H9 (cell line): ENCODE results near the gene CAVIN4. TPM values are rescaled to one million over a fixed set of nuclear protein-coding genes. Genes with fewer than 3 reads are reported as not detected.

Source experiments
- DNase-seq: peaks from one replicate; pipeline ENCODE4 v3.0.0-alpha.2; 2017
- H2AFZ ChIP-seq: one replicate; pipeline ENCODE4 v1.6.1; 2013; ENCODE audit warnings: mild to moderate bottlenecking, low read length, control low read depth, moderate library complexity
- H2AK5ac ChIP-seq: 2 replicates; pipeline ENCODE4 v1.6.1; 2013; ENCODE audit warnings: low read length, control low read depth, mixed read lengths; ENCODE audit not compliant: insufficient read length
- H2BK120ac ChIP-seq: one replicate; pipeline ENCODE4 v1.6.1; 2013; ENCODE audit warnings: low read depth, mild to moderate bottlenecking, low read length, control low read depth, inconsistent platforms; ENCODE audit not compliant: poor library complexity, severe bottlenecking
- H2BK12ac ChIP-seq: 2 replicates; pipeline ENCODE4 v1.6.1; 2013; ENCODE audit warnings: low read length, control low read depth, mixed read lengths, low read depth; ENCODE audit not compliant: insufficient read length
- H2BK15ac ChIP-seq: 2 replicates; pipeline ENCODE4 v1.6.1; 2013; ENCODE audit warnings: low read depth, low read length, control low read depth
- H2BK20ac ChIP-seq: one replicate; pipeline ENCODE4 v1.6.1; 2013; ENCODE audit warnings: low read depth, mild to moderate bottlenecking, low read length, control low read depth, inconsistent platforms; ENCODE audit not compliant: poor library complexity, severe bottlenecking
- H2BK5ac ChIP-seq: 2 replicates; pipeline ENCODE4 v1.6.1; 2013; ENCODE audit warnings: low read length, control low read depth, mixed read lengths; ENCODE audit not compliant: insufficient read length
- H3K14ac ChIP-seq: 2 replicates; pipeline ENCODE4 v1.6.1; 2013; ENCODE audit warnings: low read length, control low read depth; ENCODE audit not compliant: insufficient read depth
- H3K18ac ChIP-seq: 2 replicates; pipeline ENCODE4 v1.6.1; 2013; ENCODE audit warnings: low read depth, mild to moderate bottlenecking, mixed read lengths, low read length, control low read depth; ENCODE audit not compliant: insufficient read length
- H3K23ac ChIP-seq: 2 replicates; pipeline ENCODE4 v1.6.1; 2013; ENCODE audit warnings: low read length, control low read depth, mixed read lengths, low read depth; ENCODE audit not compliant: insufficient read length
- H3K23me2 ChIP-seq: 2 replicates; pipeline ENCODE4 v1.6.1; 2013; ENCODE audit warnings: low read depth, mild to moderate bottlenecking, mixed read lengths, low read length, control low read depth; ENCODE audit not compliant: insufficient read length, poor library complexity, severe bottlenecking
- H3K27ac ChIP-seq: 2 replicates; pipeline ENCODE4 v1.5.1; 2013; ENCODE audit warnings: low read length, control low read depth, mixed read lengths, low read depth; ENCODE audit not compliant: insufficient read length
- H3K27me3 ChIP-seq: 2 replicates; pipeline ENCODE4 v1.6.1; 2013; ENCODE audit warnings: low read length, control low read depth, inconsistent platforms; ENCODE audit not compliant: insufficient read depth
- H3K4ac ChIP-seq: 2 replicates; pipeline ENCODE4 v1.6.1; 2013; ENCODE audit warnings: low read depth, mild to moderate bottlenecking, control low read depth, inconsistent platforms, low read length, moderate library complexity
- H3K4me1 ChIP-seq: 2 replicates; pipeline ENCODE4 v1.6.1; 2013; ENCODE audit warnings: low read length, control low read depth, inconsistent platforms; ENCODE audit not compliant: insufficient read depth
- H3K4me2 ChIP-seq: 2 replicates; pipeline ENCODE4 v1.6.1; 2013; ENCODE audit warnings: low read length, control low read depth, mixed read lengths; ENCODE audit not compliant: insufficient read length, insufficient read depth
- H3K56ac ChIP-seq: 2 replicates; pipeline ENCODE4 v1.6.1; 2013; ENCODE audit warnings: low read depth, mild to moderate bottlenecking, mixed read lengths, low read length, control low read depth; ENCODE audit not compliant: insufficient read length
- H3K79me1 ChIP-seq: 2 replicates; pipeline ENCODE4 v1.6.1; 2013; ENCODE audit warnings: low read depth, mild to moderate bottlenecking, moderate library complexity, low read length, control low read depth, inconsistent platforms; ENCODE audit not compliant: insufficient read depth, poor library complexity, severe bottlenecking
- H3K79me2 ChIP-seq: 2 replicates; pipeline ENCODE4 v1.6.1; 2013; ENCODE audit warnings: low read length, control low read depth, inconsistent platforms; ENCODE audit not compliant: insufficient read depth
- H3K9ac ChIP-seq: 2 replicates; pipeline ENCODE4 v1.6.1; 2013; ENCODE audit warnings: low read length, control low read depth, mixed read lengths; ENCODE audit not compliant: insufficient read length; ENCODE audit errors: extremely low read depth
- H3K9me3 ChIP-seq: one replicate; pipeline ENCODE4 v1.6.1; 2013; ENCODE audit warnings: low read depth, low read length, inconsistent platforms; ENCODE audit not compliant: control insufficient read depth
- H3T11ph ChIP-seq: one replicate; pipeline ENCODE4 v1.6.1; 2013; ENCODE audit warnings: mild to moderate bottlenecking, low read length, control low read depth, inconsistent platforms
- H4K20me1 ChIP-seq: one replicate; pipeline ENCODE4 v1.6.1; 2013; ENCODE audit not compliant: control insufficient read depth, insufficient read length, insufficient read depth
- H4K5ac ChIP-seq: 2 replicates; pipeline ENCODE4 v1.6.1; 2013; ENCODE audit warnings: low read depth, mild to moderate bottlenecking, mixed read lengths, low read length, control low read depth; ENCODE audit not compliant: insufficient read length
- H4K8ac ChIP-seq: replicated peaks from 2 replicates; pipeline ENCODE4 v1.6.1; 2013; ENCODE audit warnings: low read length, control low read depth, mixed read lengths, low read depth; ENCODE audit not compliant: insufficient read length
- H4K91ac ChIP-seq: 2 replicates; pipeline ENCODE4 v1.6.1; 2013; ENCODE audit warnings: low read depth, mild to moderate bottlenecking, moderate library complexity, mixed read lengths, low read length, control low read depth; ENCODE audit not compliant: insufficient read length
- H3K27ac Mint-ChIP-seq, 3 experiments: 2 replicates in 2 of 3; 3 replicates in 1 of 3; pipeline ENCODE4 v1.8.0; 2020 to 2021; ENCODE audit warnings: mixed read lengths in 3 of 3, mild to moderate bottlenecking in 1 of 3, moderate library complexity in 1 of 3
- H3K27me3 Mint-ChIP-seq: 2 replicates; pipeline ENCODE4 v1.8.0; 2021; ENCODE audit warnings: low read depth, mild to moderate bottlenecking, moderate library complexity, mixed read lengths
- H3K36me3 Mint-ChIP-seq, 3 experiments: 2 replicates in 2 of 3; 3 replicates in 1 of 3; pipeline ENCODE4 v1.8.0; 2020 to 2021; ENCODE audit warnings: low read depth in 3 of 3, mixed read lengths in 3 of 3; ENCODE audit not compliant: insufficient read depth in 1 of 3
- H3K4me1 Mint-ChIP-seq, 2 experiments: 2 replicates each; pipeline ENCODE4 v1.8.0; 2020; ENCODE audit warnings: mixed read lengths in 2 of 2
- H3K4me3 Mint-ChIP-seq, 2 experiments: 2 replicates in 1 of 2; 3 replicates in 1 of 2; pipeline ENCODE4 v1.8.0; 2020 to 2021; ENCODE audit warnings: mild to moderate bottlenecking in 2 of 2, mixed read lengths in 2 of 2, moderate library complexity in 1 of 2
- H3K9me3 Mint-ChIP-seq, 2 experiments: 2 replicates in 1 of 2; 3 replicates in 1 of 2; pipeline ENCODE4 v1.8.0; 2020; ENCODE audit warnings: mild to moderate bottlenecking in 2 of 2, mixed read lengths in 2 of 2, moderate library complexity in 1 of 2
- WGBS: extraction: QIAGEN DNeasy Blood & Tissue Kit; methylation state at CpG from one replicate; pipeline ENCODE4 v1.1.7; 2013; ENCODE audit warnings: missing lambda C conversion rate, low lambda C conversion rate, mixed read lengths; ENCODE audit not compliant: insufficient read length; ENCODE audit errors: extremely low coverage; 5-methylcytosine and 5-hydroxymethylcytosine counted together
- total RNA-seq: library from RNA; stranded (reverse); gene quantifications from 2 replicates; pipeline ENCODE4 v1.2.1, GENCODE V29; 2021
- TF ChIP-seq, protein P1 (sequence below): fragments of 200-600 bp; sonication (generic); conservative IDR thresholded peaks from 3 replicates; pipeline ENCODE4 v1.8.0; 2021; ENCODE audit warnings: antibody characterized with exemption, mild to moderate bottlenecking

Gene CAVIN4
- total RNA-seq, 1 experiment from 2014 or later = 7.3 TPM

DNA sequence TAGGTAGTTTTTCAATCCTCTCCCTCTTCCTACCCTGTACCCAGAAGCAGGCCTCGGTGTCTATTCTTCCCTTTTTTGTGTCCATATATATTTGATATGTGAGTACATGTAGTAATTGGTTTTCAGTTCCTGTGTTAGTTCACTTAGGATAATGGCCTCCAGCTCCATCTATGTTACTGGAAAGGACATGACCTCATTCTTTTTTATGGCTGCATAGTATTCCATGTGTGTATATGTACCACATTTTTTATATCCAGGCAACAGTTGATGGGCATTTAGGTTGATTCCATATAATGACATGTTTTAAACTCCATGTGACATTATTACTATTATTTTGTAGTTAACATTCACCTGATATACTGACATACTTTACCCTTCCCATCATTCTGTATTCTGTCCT, 49.1 kb downstream of the CAVIN4 start:
- no peak overlapping the region for H2BK120ac ChIP-seq
- no peak overlapping the region for H3K23ac ChIP-seq
- no peak overlapping the region for H3K27ac ChIP-seq
- H4K20me1 ChIP-seq = no peaks in the 10 kb centered on the region
- WGBS = no CpG with 5 or more reads among the region's 1 CpG
- no peak overlapping the region for H3K9ac ChIP-seq
- H2BK5ac ChIP-seq = no peak overlapping the region
- H4K91ac ChIP-seq = no peak overlapping the region
- no peak overlapping the region for H3K14ac ChIP-seq
- Mint-ChIP-seq H3K4me3 (no peak overlapping the region), H3K27me3 (no peaks in the 10 kb centered on the region), H3K9me3 (peaks cover 2 to 6% of the 10 kb centered on the region in 2 experiments; a peak in 3 of 5 replicates), H3K36me3 (peaks cover 0 to 6% (median 0%) of the 10 kb centered on the region in 3 experiments; a peak in 1 of 7 replicates), H3K4me1 (0 out of 4 replicates have a peak, but pooled peaks cover 0 to 3% of the 10 kb centered on the region in 2 experiments), H3K27ac (no peak overlapping the region)
- no peaks in the 10 kb centered on the region for H3K79me1 ChIP-seq
- no peak overlapping the region for H3K4me2 ChIP-seq
- no peak overlapping the region for H4K8ac ChIP-seq
- H3K4me1 ChIP-seq = no peaks in the 10 kb centered on the region
- H3K56ac ChIP-seq = no peak overlapping the region
- no peak overlapping the region for H2BK20ac ChIP-seq
- no peaks in the 10 kb centered on the region for H3K27me3 ChIP-seq
- H2AK5ac ChIP-seq = no peak overlapping the region
- H2BK12ac ChIP-seq = no peak overlapping the region
- no peaks in the 10 kb centered on the region for H3K79me2 ChIP-seq
- H4K5ac ChIP-seq = no peak overlapping the region
- H3K18ac ChIP-seq = no peak overlapping the region
- H3K23me2 ChIP-seq = no peaks in the 10 kb centered on the region
- TF ChIP-seq, protein P1, sequence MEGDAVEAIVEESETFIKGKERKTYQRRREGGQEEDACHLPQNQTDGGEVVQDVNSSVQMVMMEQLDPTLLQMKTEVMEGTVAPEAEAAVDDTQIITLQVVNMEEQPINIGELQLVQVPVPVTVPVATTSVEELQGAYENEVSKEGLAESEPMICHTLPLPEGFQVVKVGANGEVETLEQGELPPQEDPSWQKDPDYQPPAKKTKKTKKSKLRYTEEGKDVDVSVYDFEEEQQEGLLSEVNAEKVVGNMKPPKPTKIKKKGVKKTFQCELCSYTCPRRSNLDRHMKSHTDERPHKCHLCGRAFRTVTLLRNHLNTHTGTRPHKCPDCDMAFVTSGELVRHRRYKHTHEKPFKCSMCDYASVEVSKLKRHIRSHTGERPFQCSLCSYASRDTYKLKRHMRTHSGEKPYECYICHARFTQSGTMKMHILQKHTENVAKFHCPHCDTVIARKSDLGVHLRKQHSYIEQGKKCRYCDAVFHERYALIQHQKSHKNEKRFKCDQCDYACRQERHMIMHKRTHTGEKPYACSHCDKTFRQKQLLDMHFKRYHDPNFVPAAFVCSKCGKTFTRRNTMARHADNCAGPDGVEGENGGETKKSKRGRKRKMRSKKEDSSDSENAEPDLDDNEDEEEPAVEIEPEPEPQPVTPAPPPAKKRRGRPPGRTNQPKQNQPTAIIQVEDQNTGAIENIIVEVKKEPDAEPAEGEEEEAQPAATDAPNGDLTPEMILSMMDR = no peak
- no peak overlapping the region for H2AFZ ChIP-seq
- H3K9me3 ChIP-seq = no peaks in the 10 kb centered on the region
- H3K4ac ChIP-seq = no peak overlapping the region
- H3T11ph ChIP-seq = no peak overlapping the region
- no peak overlapping the region for H2BK15ac ChIP-seq
- no peak for DNase-seq
